MM.1S (cell line): ENCODE results near the gene NMNAT2.

Experiments
- EZH2 ChIP-seq: fragments of 300-600 bp; sonication (generic); optimal IDR thresholded peaks from 2 replicates; pipeline ENCODE3; 2017; ENCODE audit warnings: low read depth, mild to moderate bottlenecking, antibody characterized with exemption, low read length, mixed read lengths
- EZH2phosphoT487 ChIP-seq: fragments of 300-600 bp; sonication (generic); IDR thresholded peaks from 2 replicates; pipeline ENCODE4 v1.6.1; 2018; ENCODE audit warnings: antibody characterized with exemption, low read length
- TF ChIP-seq, protein P1 (sequence below): fragments of 300-600 bp; sonication (generic); IDR thresholded peaks from 2 replicates; pipeline ENCODE4 v1.5.1; 2016; ENCODE audit warnings: antibody characterized with exemption, low read length, mixed read lengths

- TF ChIP-seq EZH2, result no peak
- TF ChIP-seq, protein P1, sequence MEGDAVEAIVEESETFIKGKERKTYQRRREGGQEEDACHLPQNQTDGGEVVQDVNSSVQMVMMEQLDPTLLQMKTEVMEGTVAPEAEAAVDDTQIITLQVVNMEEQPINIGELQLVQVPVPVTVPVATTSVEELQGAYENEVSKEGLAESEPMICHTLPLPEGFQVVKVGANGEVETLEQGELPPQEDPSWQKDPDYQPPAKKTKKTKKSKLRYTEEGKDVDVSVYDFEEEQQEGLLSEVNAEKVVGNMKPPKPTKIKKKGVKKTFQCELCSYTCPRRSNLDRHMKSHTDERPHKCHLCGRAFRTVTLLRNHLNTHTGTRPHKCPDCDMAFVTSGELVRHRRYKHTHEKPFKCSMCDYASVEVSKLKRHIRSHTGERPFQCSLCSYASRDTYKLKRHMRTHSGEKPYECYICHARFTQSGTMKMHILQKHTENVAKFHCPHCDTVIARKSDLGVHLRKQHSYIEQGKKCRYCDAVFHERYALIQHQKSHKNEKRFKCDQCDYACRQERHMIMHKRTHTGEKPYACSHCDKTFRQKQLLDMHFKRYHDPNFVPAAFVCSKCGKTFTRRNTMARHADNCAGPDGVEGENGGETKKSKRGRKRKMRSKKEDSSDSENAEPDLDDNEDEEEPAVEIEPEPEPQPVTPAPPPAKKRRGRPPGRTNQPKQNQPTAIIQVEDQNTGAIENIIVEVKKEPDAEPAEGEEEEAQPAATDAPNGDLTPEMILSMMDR, result no peak
- no peak for TF ChIP-seq EZH2phosphoT487
Observed at GRCh38 chr1:183236158-183236725, 181.9 kb downstream of the NMNAT2 start.
